HUES48 (cell line): ENCODE data around the gene FAM185A.

Experiments used
- H3K27ac ChIP-seq: one replicate; pipeline ENCODE4 v1.7.0; 2013; ENCODE audit warnings: low read depth, low read length, inconsistent platforms
- H3K27me3 ChIP-seq: 2 replicates; pipeline ENCODE4 v1.6.1; 2013; ENCODE audit warnings: mild to moderate bottlenecking, low read length; ENCODE audit not compliant: control insufficient read depth, insufficient read depth
- H3K36me3 ChIP-seq: 2 replicates; pipeline ENCODE4 v1.6.1; 2013; ENCODE audit warnings: low read length; ENCODE audit not compliant: control insufficient read depth, insufficient read depth
- H3K4me1 ChIP-seq: 2 replicates; pipeline ENCODE4 v1.6.1; 2013; ENCODE audit warnings: mild to moderate bottlenecking, low read length; ENCODE audit not compliant: control insufficient read depth, insufficient read depth
- H3K4me3 ChIP-seq: 2 replicates; pipeline ENCODE4 v1.5.1; 2013; ENCODE audit warnings: mild to moderate bottlenecking, low read depth, low read length
- H3K9ac ChIP-seq: 2 replicates; pipeline ENCODE4 v1.6.1; 2013; ENCODE audit warnings: mild to moderate bottlenecking, low read depth, low read length, moderate library complexity
- H3K9me3 ChIP-seq: 2 replicates; pipeline ENCODE4 v1.6.1; 2013; ENCODE audit warnings: low read length; ENCODE audit not compliant: control insufficient read depth, insufficient read depth

Gene FAM185A

DNA sequence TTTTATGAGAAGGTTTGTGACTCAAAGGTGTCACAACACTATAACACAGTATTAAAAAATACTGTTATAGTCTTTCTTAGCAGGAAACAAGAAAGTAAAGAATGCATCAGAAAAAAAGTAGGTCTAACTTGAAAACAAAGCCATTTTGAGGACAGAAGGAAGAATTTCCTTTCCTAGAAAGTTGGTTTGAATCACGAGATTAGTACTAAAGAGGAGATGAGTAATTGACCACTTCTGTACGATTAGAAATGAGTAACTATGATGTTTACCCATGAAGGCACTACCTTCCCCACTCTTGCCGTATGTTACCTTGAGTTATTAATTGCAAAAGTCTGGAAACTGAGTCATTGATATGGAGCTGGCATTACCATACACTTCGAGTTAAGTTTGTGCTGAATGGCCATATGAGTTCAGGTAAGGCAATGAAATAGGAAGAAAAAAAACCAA, 65.2 kb downstream of the FAM185A start:
- H3K36me3 ChIP-seq = no peaks in the 10 kb centered on the region
- no peak overlapping the region for H3K9ac ChIP-seq
- H3K4me3 ChIP-seq = no peak overlapping the region
- H3K4me1 ChIP-seq = peaks cover 5% of the 10 kb centered on the region; the same call in 1 of the 2 replicates
- no peaks in the 10 kb centered on the region for H3K27me3 ChIP-seq
- no peaks in the 10 kb centered on the region for H3K9me3 ChIP-seq
- H3K27ac ChIP-seq = no peak overlapping the region

DNA sequence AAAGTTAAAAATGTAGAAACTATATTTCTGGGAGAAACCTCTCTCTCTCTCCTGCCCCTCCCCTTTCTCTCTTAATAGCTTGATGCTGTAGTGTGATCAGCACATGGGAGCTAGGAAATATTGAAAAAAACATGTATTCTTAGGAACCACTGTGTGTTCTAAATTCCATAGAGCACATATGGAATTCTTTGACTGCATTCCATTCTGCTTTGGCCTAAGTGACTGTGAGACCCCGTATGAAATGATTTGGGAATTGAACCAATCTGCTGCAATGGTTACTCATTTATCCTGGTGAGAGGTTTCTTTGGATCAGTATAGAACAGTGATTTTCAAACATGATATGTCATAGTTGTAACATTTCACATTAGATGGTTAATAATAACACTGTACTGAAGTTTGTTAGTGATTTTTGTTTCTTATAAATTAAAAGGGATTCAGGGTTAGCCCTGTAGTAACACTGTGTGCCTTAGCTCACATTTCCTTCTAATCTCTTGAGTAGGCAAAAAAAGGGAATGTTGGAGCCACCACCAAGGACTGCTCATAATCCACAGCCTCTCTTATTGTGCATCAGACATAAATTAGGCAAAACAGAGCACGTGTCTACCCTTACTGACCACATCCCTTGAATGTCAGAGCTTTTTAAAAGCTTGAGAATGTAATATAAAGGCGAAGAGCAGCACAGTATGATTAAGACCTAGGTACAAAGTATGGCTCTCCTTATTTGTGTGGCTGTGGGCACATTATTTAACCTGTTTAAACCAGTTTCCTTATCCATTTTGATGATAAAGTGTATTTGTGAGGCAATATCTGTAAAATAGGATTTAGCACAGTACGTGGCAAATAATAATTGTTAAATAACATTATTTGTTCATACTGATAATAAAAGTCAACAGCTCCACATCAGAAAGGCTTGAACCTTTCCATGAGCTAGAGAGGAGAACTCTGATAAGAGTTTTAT, 69.1 kb downstream of the FAM185A start:
- no peak overlapping the region for H3K9ac ChIP-seq
- H3K27ac ChIP-seq = no peak overlapping the region
- peaks cover 5% of the 10 kb centered on the region; the same call in 1 of the 2 replicates for H3K4me1 ChIP-seq
- H3K27me3 ChIP-seq = no peaks in the 10 kb centered on the region
- H3K36me3 ChIP-seq = no peaks in the 10 kb centered on the region
- no peaks in the 10 kb centered on the region for H3K9me3 ChIP-seq
- H3K4me3 ChIP-seq = no peak overlapping the region

DNA sequence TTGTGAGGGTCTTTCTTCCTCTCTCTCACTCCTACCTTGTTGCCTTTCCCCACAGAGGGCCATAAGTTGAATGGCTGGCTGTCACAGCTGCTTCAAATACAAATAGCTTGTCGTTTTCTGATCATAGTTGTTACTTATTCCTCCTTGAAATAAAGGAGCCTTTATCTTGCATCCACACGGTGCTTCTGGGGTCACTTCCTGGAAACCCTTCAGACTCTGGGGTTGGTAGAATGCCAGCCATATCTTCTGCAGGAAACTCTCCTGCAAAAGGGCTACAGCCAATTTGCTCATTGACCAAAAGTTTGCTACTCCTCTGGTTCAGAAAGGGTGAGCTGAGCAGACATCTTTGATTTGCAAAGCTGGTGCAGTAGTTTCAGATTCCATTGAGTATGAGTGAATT, 70.4 kb downstream of the FAM185A start:
- Histone ChIP-seq H3K27ac (no peak overlapping the region), H3K4me3 (no peak overlapping the region), H3K9ac (no peak overlapping the region), H3K27me3 (no peaks in the 10 kb centered on the region), H3K9me3 (no peaks in the 10 kb centered on the region), H3K36me3 (no peaks in the 10 kb centered on the region), H3K4me1 (no peaks in the 10 kb centered on the region)

DNA sequence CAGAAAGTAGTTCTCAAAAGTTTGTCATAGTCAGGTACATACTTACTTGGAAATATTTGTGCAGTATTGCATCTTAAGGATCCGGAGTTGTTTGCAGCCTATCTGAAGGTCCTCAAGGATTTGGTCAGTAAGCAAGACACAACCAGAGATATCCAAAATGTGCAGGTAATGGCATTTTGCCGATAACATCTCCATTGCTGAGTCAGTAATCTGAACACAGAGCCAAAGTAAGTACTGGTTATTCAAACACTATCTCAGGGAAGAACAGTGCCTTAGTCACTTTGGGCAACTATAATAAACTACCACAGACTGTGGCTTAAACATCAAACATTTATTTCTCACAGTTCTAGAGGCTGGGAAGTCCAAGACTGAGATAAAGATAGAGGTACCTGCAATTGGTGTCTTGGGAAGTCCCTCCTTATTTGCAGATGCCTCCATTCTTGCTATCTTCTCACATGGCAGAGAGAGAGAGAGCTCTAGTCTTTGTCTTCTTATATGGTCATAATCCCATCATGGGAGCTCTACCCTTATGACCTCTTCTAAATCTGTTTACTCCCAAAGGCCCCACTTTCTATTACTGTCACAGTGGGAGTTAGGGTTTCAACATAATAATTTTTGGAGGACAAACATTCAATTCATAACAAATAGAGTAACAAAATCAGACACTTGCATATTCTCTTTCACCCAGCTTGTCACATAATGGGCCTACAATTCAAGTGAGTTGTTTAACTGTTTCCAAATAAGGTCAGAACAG, 73.4 kb downstream of the FAM185A start:
- H3K4me3 ChIP-seq = no peak overlapping the region
- H3K4me1 ChIP-seq = no peaks in the 10 kb centered on the region
- H3K36me3 ChIP-seq = no peaks in the 10 kb centered on the region; the same call in 1 of the 2 replicates
- H3K9me3 ChIP-seq = no peaks in the 10 kb centered on the region
- no peak overlapping the region for H3K9ac ChIP-seq
- H3K27me3 ChIP-seq = no peaks in the 10 kb centered on the region
- H3K27ac ChIP-seq = no peak overlapping the region

DNA sequence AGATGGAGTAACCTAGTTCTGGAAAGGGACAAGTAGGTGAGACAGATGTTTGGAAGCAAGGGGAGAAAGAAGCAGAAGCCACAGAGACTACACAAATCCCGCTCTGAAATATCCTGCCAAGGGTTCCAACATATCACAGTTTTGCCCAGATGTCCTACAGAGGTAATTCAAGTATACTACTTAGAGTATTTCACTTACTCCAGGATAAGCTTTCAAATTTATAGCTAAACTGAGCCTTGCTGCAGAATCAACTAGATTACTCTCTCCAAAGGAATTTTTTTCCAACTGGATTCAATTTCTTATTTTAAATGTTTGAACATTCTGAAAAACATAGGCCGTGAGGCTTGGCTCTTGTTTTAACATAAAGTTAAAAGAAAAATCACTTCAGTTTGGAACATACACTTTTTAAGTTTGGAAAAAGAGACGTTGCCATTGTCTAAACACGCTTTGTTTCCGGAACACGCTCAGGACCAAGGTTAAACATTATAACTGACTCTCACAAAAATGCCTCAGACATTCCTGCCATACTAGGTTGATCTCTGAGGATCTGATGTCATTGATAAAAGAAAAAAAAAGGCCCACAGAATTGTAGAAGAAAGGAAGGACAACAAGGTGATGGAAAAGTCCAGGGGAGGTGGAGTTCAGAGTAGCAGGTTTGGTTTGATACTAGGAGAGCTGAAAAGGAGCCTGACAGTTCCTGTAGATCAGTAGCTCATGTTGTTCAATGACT, 74.8 kb downstream of the FAM185A start:
- Histone ChIP-seq H3K4me3 (no peak overlapping the region), H3K27me3 (no peaks in the 10 kb centered on the region), H3K9me3 (no peaks in the 10 kb centered on the region), H3K27ac (no peak overlapping the region), H3K36me3 (no peaks in the 10 kb centered on the region; the same call in 1 of the 2 replicates), H3K9ac (no peak overlapping the region), H3K4me1 (no peaks in the 10 kb centered on the region)

DNA sequence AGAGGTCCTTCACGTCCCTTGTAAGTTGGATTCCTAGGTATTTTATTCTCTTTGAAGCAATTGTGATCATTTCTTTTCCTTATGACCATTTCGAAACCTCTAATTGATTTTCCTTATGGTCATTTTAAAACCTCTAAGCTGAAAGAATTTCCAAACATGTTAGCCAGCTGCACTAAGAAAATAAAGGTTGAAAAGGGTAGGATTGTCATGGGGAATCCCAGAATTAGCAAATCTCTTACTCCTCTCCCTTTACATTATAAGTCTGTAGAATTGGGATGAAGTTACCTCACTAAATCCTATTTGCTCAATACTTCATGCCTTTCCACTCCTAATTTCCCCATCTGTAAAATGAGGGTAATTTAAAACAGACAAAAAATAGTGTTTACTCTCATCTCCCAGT, 79.5 kb downstream of the FAM185A start:
- Histone ChIP-seq H3K9ac (no peak overlapping the region), H3K27me3 (no peaks in the 10 kb centered on the region), H3K27ac (no peak overlapping the region), H3K9me3 (no peaks in the 10 kb centered on the region), H3K4me1 (peaks cover 5% of the 10 kb centered on the region), H3K36me3 (no peaks in the 10 kb centered on the region; the same call in 1 of the 2 replicates), H3K4me3 (no peak overlapping the region)

DNA sequence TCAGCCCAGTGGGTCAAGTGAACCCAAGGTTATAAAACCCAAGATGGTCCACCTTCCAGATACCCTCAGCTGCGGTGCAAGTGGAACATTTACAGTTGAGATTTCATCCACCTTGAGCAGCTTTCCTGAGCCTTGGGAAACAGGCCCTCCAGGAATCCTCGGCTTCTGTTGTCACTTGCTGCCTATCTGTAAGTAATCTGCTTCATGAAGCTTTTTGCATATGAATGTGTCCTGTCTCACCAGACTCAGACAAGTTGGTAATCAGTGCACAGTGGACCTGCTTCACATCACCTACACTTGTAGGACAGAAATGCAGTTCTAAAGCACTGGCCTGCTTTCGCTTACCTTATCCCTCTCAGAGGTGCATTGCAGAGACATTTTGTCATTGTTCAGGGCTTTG, 80.3 kb downstream of the FAM185A start:
- H3K9me3 ChIP-seq = no peaks in the 10 kb centered on the region
- H3K4me1 ChIP-seq = peaks cover 5% of the 10 kb centered on the region
- H3K4me3 ChIP-seq = no peak overlapping the region
- H3K36me3 ChIP-seq = no peaks in the 10 kb centered on the region; the same call in 1 of the 2 replicates
- no peaks in the 10 kb centered on the region for H3K27me3 ChIP-seq
- H3K27ac ChIP-seq = no peak overlapping the region
- no peak overlapping the region for H3K9ac ChIP-seq

DNA sequence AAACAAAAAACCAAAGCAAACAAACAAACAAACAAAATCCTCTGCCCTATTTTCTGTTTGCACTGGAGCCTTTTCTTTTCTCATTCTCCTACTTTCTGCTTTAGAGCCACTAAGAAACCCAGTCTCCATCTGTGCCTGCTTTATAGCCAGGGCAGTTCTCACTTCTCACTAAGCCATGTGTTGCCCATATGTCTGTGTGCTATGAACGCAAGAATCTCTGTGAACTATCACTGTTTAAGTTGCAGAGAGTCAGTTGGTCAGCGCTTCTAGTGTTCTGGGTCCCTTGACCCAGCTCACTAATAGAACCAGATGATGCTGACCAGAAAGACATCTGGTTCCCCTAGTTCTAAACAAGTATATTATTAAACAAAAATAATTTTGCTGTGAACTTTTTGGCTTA, 81.4 kb downstream of the FAM185A start:
- H3K27me3 ChIP-seq = no peaks in the 10 kb centered on the region
- no peak overlapping the region for H3K9ac ChIP-seq
- H3K36me3 ChIP-seq = no peaks in the 10 kb centered on the region; the same call in 1 of the 2 replicates
- H3K4me1 ChIP-seq = peaks cover 5% of the 10 kb centered on the region
- H3K27ac ChIP-seq = no peak overlapping the region
- no peaks in the 10 kb centered on the region for H3K9me3 ChIP-seq
- no peak overlapping the region for H3K4me3 ChIP-seq

DNA sequence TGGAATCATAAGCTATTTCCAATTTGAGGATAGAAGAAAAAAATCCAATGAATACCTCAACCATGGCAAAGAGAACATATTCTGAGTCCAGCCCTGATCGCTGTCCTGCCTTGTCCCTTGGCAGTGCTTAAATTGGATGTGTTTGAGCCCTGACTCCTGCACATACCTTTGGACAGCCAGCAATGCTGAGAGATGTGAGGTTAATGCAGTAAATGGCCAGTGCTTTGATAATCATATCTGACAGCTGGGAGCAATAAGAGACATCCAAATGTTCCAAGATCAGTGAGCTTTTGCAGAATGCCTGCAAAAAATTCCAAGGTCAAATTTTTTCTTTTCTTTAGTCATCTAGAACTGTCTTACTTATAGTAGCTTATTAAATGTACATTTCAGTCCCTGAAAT, 83.9 kb downstream of the FAM185A start:
- H3K9ac ChIP-seq = no peak overlapping the region
- no peaks in the 10 kb centered on the region for H3K27me3 ChIP-seq
- H3K4me1 ChIP-seq = peaks cover 5% of the 10 kb centered on the region
- H3K27ac ChIP-seq = no peak overlapping the region
- no peaks in the 10 kb centered on the region for H3K9me3 ChIP-seq
- no peak overlapping the region for H3K4me3 ChIP-seq
- H3K36me3 ChIP-seq = no peaks in the 10 kb centered on the region

DNA sequence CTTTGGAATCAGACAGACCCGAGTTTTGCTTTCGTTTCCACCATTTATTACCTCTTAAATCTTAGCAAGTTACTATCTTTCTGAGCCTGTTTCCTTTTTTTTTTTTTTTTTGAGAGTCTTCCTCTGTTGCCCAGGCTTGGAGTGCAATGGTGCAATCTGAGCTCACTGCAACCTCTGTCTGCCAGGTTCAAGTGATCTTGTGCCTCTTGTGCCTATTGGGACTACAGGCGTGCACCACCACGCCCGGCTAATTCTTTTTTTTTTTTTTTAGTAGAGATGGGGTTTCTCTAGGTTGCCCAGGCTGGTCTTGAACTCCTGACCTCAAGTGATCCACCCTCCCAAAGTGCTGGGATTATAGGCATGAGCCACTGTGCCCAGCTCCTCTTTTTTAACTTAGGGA, 84.5 kb downstream of the FAM185A start:
- H3K36me3 ChIP-seq = no peaks in the 10 kb centered on the region
- H3K9me3 ChIP-seq = no peaks in the 10 kb centered on the region
- H3K27me3 ChIP-seq = no peaks in the 10 kb centered on the region
- no peak overlapping the region for H3K27ac ChIP-seq
- no peak overlapping the region for H3K9ac ChIP-seq
- H3K4me1 ChIP-seq = peaks cover 5% of the 10 kb centered on the region
- H3K4me3 ChIP-seq = no peak overlapping the region
